GM13977 (cell line): ENCODE data around the gene RGP1.

Experiments used
- DNase-seq: peaks from one replicate; pipeline ENCODE4 v3.0.0; 2012; ENCODE audit warnings: low spot score
- in situ Hi-C: fragments of 300-500 bp; cut with MboI; formaldehyde crosslinking; loops from one replicate; pipeline ENCODE4 v1.12.0; 2022; ENCODE audit warnings: low sequenced_read_pairs, low pct_unique_long_range_greater_than_20kb, mixed read lengths, inconsistent platforms; ENCODE audit not compliant: unreplicated experiment
- TF ChIP-seq, protein P1 (sequence below): IDR thresholded peaks from 2 replicates; pipeline ENCODE4 v1.5.1; 2012; ENCODE audit warnings: mild to moderate bottlenecking, control low read depth; ENCODE audit not compliant: insufficient read depth; ENCODE audit errors: extremely low read depth, missing control alignments

Gene RGP1

DNA sequence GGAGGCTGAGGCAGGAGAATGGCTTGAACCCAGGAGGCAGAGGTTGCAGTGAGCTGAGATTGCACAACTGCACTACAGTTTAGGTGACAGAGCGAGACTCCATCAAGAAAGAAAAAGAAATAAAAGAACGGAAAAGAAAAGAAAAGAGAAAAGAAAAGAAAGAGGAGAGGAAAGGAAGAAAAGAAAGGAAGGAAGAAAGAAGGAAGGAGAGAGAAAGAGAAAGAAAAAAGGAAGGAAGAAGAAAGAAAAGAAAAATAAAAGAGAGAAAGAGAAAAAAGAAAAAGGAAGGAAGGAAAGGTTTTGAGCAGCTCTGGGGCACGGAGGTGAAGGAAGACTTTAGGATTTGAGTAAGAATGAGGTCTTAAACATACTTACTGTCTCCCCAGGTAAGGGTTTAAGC is 35.5 kb upstream of the RGP1 start:
- no peak for DNase-seq
- in situ Hi-C loops, result no loop called here
- TF ChIP-seq, protein P1, sequence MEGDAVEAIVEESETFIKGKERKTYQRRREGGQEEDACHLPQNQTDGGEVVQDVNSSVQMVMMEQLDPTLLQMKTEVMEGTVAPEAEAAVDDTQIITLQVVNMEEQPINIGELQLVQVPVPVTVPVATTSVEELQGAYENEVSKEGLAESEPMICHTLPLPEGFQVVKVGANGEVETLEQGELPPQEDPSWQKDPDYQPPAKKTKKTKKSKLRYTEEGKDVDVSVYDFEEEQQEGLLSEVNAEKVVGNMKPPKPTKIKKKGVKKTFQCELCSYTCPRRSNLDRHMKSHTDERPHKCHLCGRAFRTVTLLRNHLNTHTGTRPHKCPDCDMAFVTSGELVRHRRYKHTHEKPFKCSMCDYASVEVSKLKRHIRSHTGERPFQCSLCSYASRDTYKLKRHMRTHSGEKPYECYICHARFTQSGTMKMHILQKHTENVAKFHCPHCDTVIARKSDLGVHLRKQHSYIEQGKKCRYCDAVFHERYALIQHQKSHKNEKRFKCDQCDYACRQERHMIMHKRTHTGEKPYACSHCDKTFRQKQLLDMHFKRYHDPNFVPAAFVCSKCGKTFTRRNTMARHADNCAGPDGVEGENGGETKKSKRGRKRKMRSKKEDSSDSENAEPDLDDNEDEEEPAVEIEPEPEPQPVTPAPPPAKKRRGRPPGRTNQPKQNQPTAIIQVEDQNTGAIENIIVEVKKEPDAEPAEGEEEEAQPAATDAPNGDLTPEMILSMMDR, result no peak

DNA sequence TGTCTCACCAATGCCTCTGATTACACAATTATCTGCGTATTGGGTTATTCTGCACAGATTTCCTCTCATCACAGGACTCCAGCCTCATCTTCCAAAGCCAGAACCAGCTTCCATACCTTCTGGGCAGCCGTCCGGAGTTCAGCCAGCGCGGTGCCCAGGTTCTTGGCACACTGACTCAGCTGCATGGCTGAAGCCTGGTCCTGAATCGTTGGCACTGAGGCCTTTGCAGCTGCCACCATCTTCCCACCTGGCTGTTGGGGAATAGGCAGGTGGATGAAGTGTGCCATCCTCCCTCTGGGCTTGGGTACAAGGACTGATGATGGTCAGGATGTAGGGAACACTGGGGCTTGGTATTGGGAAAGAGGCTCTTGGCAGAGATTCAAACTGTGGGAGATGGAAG is 35.0 kb upstream of the RGP1 start:
- DNase-seq, result no peak
- in situ Hi-C loops, result no loop called here
- TF ChIP-seq, protein P1, result no peak

DNA sequence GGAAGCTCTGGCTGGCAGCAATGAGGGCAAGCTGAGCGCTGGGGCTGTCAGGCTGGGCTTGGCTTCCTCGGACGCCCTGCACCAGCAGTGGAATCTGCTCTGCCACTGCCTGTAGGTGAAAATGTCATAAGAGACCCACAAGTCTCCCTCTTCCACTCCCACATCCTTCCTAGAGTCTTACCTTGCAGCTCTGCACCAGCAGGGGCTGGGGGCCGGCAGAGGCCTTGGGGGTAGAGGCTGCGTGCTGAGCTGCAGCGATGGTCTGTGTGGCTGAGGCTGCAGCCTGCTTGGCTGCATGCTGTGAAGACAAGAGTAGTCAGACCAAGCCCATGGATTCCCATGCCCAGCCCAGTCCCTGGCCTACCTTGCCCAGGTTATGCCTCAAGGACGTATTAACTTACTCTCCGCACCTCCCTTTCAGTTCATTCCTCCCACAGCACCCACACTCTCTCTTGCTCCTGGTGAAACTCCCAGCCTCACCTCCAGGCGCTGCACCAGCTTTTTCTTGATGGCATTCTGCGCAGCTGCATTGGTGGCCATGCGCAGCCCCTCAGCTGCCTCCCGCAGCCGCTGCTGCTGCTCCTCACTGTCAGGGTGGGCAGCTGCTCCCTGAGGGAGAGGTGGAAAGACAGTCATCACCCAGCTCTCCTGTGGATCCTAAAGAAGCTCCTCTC is 34.4 kb upstream of the RGP1 start:
- in situ Hi-C loops, result no loop called here

GRCh38 chr9:35716230-35716629 is 32.9 kb upstream of the RGP1 start:
- in situ Hi-C loops, result no loop called here

More for the DNA sequence above, 34.4 kb upstream of the RGP1 start:
- TF ChIP-seq, protein P1, result no peak
- no peak for DNase-seq

DNA sequence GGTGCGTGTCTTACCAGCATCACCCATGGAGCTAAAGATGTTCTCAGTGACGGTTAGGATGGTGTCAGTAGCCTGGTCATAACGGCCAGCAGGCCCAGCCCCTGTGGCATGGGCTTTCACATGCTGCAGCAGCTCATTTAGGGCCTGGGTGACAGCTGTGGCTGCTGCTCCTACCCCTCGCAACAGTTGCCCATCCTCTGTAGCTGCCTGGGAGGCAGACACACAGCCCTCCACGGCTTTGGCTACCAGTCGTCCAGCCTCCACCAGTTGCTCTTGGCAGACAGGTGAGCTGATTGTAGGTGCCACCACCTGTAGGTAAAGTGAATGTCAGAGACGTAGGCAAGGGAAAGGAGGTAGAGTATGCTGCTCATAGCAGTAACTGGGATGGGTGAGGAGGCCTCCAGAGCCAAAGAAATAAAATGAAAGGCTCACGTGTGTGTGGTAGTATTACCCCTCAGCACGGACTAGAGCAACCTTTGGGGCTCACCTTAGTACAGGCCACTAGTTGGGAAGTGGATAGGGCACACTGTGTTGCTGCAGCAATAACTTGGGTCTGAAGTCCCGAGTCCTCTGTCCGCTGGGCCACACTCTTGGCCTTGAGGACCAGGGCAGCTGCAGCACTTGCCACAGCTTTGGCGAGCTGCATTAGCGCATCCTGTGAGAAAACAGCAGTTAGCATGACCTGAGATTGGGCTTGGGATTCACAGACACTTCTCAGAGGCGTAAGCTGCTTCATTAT is 31.8 kb upstream of the RGP1 start:
- DNase-seq, result no peak
- TF ChIP-seq, protein P1, result no peak
- in situ Hi-C loops, result no loop called here

More at GRCh38 chr9:35716230-35716629, 32.9 kb upstream of the RGP1 start:
- TF ChIP-seq, protein P1, result no peak
- no peak for DNase-seq

GRCh38 chr9:35718721-35719511 is 30.2 kb upstream of the RGP1 start:
- TF ChIP-seq, protein P1, result no peak
- DNase-seq, result no peak
- in situ Hi-C loops, result no loop called here
